GM12878 (cell line): Measurements from ENCODE around the gene S1PR2. TPM values are rescaled to one million over a fixed set of nuclear protein-coding genes. Genes with fewer than 3 reads are reported as not detected.

Source experiments
- microRNA-seq: library from miRNA; unstranded; fragments of <30 nt; microRNA quantifications from one replicate; pipeline ENCODE4, GENCODE V29; 2018
- polyA plus RNA-seq, 11 experiments: library from polyadenylated mRNA; depleted of rRNA in 4 of 11; unstranded in 6 of 11; stranded (reverse) in 5 of 11; fragments of >200 nt; fragmentation: Nextera tagmentation in 4 of 11; fragmentation: Illumina TruSeq in 1 of 11; extraction: Ambion mirVana in 4 of 11; extraction: Trizol in 1 of 11; gene quantifications; 1 replicate in 1 of 11; 2 replicates in 10 of 11; pipeline versions ENCODE4 v1.2.1 to v1.2.3, GENCODE V29; 2011 to 2016; ENCODE audit warnings: inconsistent platforms in 2 of 11, missing spikeins in 2 of 11, low read depth in 1 of 11
- small RNA-seq: library from RNA; depleted of rRNA; stranded (forward); fragments of <200 nt; gene quantifications from one replicate; pipeline ENCODE3, GENCODE V24; 2014
- total RNA-seq, 4 experiments: library from RNA; depleted of rRNA in 3 of 4; stranded (reverse); fragments of >200 nt in 3 of 4; fragmentation: Illumina TruSeq in 1 of 4; extraction: Trizol in 1 of 4; gene quantifications; 2 replicates each; pipeline versions ENCODE4 v1.2.1 to v1.2.3, GENCODE V29; 2013 to 2021

The S1PR2 gene
- total and polyA plus RNA-seq, 10 of the 15 experiments (the other 5 are each of a cell fraction or from before 2014, with no cell fraction given), result 4.9 to 26.8 (median 11.6) TPM

Small RNA genes lying within 50 kb of the gene (microRNA-seq; reads per million reads assigned to microRNA genes)
- 1.1 reads per million for gene MIR4322

Small RNA genes lying within 50 kb of the gene (small RNA-seq; reads per million reads assigned to genes)
- gene MIR4322, result 0.16 reads per million

Other genes with a start within 250 kb of the S1PR2 start
Only the 7 nearest of the 19 such genes appear.
- 87.7 and 114 TPM in 2 replicates for gene DNMT1, start 36.4 kb downstream of the S1PR2 start, total RNA-seq (2014; rRNA removed)
- gene DNMT1, start 36.4 kb downstream of the S1PR2 start, total RNA-seq (2014; rRNA removed; fragmentation: Illumina TruSeq; extraction: Trizol), result 67.2 and 70.0 TPM in 2 replicates
- 221 and 238 TPM in 2 replicates for gene DNMT1, start 36.4 kb downstream of the S1PR2 start, total RNA-seq (2021)
- gene DNMT1, start 36.4 kb downstream of the S1PR2 start, polyA plus RNA-seq (2011; rRNA removed), result 100 and 130 TPM in 2 replicates
- gene DNMT1, start 36.4 kb downstream of the S1PR2 start, polyA plus RNA-seq (2014; fragmentation: Illumina TruSeq; extraction: Trizol), result 132 and 137 TPM in 2 replicates
- gene DNMT1, start 36.4 kb downstream of the S1PR2 start, polyA plus RNA-seq (2014; fragmentation: Nextera tagmentation; extraction: Ambion mirVana), result 100 to 1,000 TPM; 128 to 149 TPM
- 107 and 126 TPM in 2 replicates for gene DNMT1, start 36.4 kb downstream of the S1PR2 start, polyA plus RNA-seq (2014; rRNA removed)
- gene DNMT1, start 36.4 kb downstream of the S1PR2 start, polyA plus RNA-seq (2016; fragmentation: Nextera tagmentation; extraction: Ambion mirVana), result 100 to 1,000 TPM; 280 to 290 TPM
- 196 and 221 TPM in 2 replicates for gene MRPL4, start 20.9 kb upstream of the S1PR2 start, total RNA-seq (2014; rRNA removed)
- gene MRPL4, start 20.9 kb upstream of the S1PR2 start, total RNA-seq (2014; rRNA removed; fragmentation: Illumina TruSeq; extraction: Trizol), result 36.4 and 44.4 TPM in 2 replicates
- gene MRPL4, start 20.9 kb upstream of the S1PR2 start, total RNA-seq (2021), result 162 and 169 TPM in 2 replicates
- gene MRPL4, start 20.9 kb upstream of the S1PR2 start, polyA plus RNA-seq (2011; rRNA removed), result 16.6 and 56.2 TPM in 2 replicates
- gene MRPL4, start 20.9 kb upstream of the S1PR2 start, polyA plus RNA-seq (2014; fragmentation: Illumina TruSeq; extraction: Trizol), result 9.5 and 44.4 TPM in 2 replicates
- 1 to 10 TPM in 1 of 2 experiments, under 1 TPM in 1; 0.79 to 5.8 TPM for gene MRPL4, start 20.9 kb upstream of the S1PR2 start, polyA plus RNA-seq (2014; fragmentation: Nextera tagmentation; extraction: Ambion mirVana)
- gene MRPL4, start 20.9 kb upstream of the S1PR2 start, polyA plus RNA-seq (2014; rRNA removed), result 174 and 217 TPM in 2 replicates
- gene MRPL4, start 20.9 kb upstream of the S1PR2 start, polyA plus RNA-seq (2016; fragmentation: Nextera tagmentation; extraction: Ambion mirVana), result 100 to 1,000 TPM; 183 to 186 TPM
- 72.9 and 77.7 TPM in 2 replicates for gene ICAM1, start 39.8 kb upstream of the S1PR2 start, total RNA-seq (2014; rRNA removed)
- gene ICAM1, start 39.8 kb upstream of the S1PR2 start, total RNA-seq (2014; rRNA removed; fragmentation: Illumina TruSeq; extraction: Trizol), result 49.4 and 52.6 TPM in 2 replicates
- gene ICAM1, start 39.8 kb upstream of the S1PR2 start, total RNA-seq (2021), result 69.7 and 71.0 TPM in 2 replicates
- 46.8 and 115 TPM in 2 replicates for gene ICAM1, start 39.8 kb upstream of the S1PR2 start, polyA plus RNA-seq (2011; rRNA removed)
- 61.9 and 67.8 TPM in 2 replicates for gene ICAM1, start 39.8 kb upstream of the S1PR2 start, polyA plus RNA-seq (2014; fragmentation: Illumina TruSeq; extraction: Trizol)
- 10 to 100 TPM in 1 of 2 experiments, 1 to 10 TPM in 1; 7.6 to 14.8 TPM for gene ICAM1, start 39.8 kb upstream of the S1PR2 start, polyA plus RNA-seq (2014; fragmentation: Nextera tagmentation; extraction: Ambion mirVana)
- gene ICAM1, start 39.8 kb upstream of the S1PR2 start, polyA plus RNA-seq (2014; rRNA removed), result 67.9 and 74.4 TPM in 2 replicates
- 10 to 100 TPM; 35.0 to 41.9 TPM for gene ICAM1, start 39.8 kb upstream of the S1PR2 start, polyA plus RNA-seq (2016; fragmentation: Nextera tagmentation; extraction: Ambion mirVana)
- 2.4 and 3.0 TPM in 2 replicates for gene ICAM4, start 55.6 kb upstream of the S1PR2 start, total RNA-seq (2014; rRNA removed)
- 1.2 and 1.3 TPM in 2 replicates for gene ICAM4, start 55.6 kb upstream of the S1PR2 start, total RNA-seq (2014; rRNA removed; fragmentation: Illumina TruSeq; extraction: Trizol)
- 2.1 and 2.6 TPM in 2 replicates for gene ICAM4, start 55.6 kb upstream of the S1PR2 start, total RNA-seq (2021)
- gene ICAM4, start 55.6 kb upstream of the S1PR2 start, polyA plus RNA-seq (2011; rRNA removed), result 0.20 and 0.31 TPM in 2 replicates
- 0.29 and 0.63 TPM in 2 replicates for gene ICAM4, start 55.6 kb upstream of the S1PR2 start, polyA plus RNA-seq (2014; fragmentation: Illumina TruSeq; extraction: Trizol)
- gene ICAM4, start 55.6 kb upstream of the S1PR2 start, polyA plus RNA-seq (2014; fragmentation: Nextera tagmentation; extraction: Ambion mirVana), result under 1 TPM; 0.69 to 0.72 TPM
- 3.0 and 3.4 TPM in 2 replicates for gene ICAM4, start 55.6 kb upstream of the S1PR2 start, polyA plus RNA-seq (2014; rRNA removed)
- 1 to 10 TPM; 4.1 to 5.1 TPM for gene ICAM4, start 55.6 kb upstream of the S1PR2 start, polyA plus RNA-seq (2016; fragmentation: Nextera tagmentation; extraction: Ambion mirVana)
- gene ICAM5, start 58.6 kb upstream of the S1PR2 start, total RNA-seq (2014; rRNA removed), result 0.76 and 1.3 TPM in 2 replicates
- gene ICAM5, start 58.6 kb upstream of the S1PR2 start, total RNA-seq (2014; rRNA removed; fragmentation: Illumina TruSeq; extraction: Trizol), result 0.36 and 0.55 TPM in 2 replicates
- 3.0 and 4.6 TPM in 2 replicates for gene ICAM5, start 58.6 kb upstream of the S1PR2 start, total RNA-seq (2021)
- gene ICAM5, start 58.6 kb upstream of the S1PR2 start, polyA plus RNA-seq (2011; rRNA removed), result 1.4 and 3.5 TPM in 2 replicates
- gene ICAM5, start 58.6 kb upstream of the S1PR2 start, polyA plus RNA-seq (2014; fragmentation: Illumina TruSeq; extraction: Trizol), result 0.48 TPM in 1 of 2 replicates, not detected in the other
- not detected for gene ICAM5, start 58.6 kb upstream of the S1PR2 start, polyA plus RNA-seq (2014; fragmentation: Nextera tagmentation; extraction: Ambion mirVana)
- 3.2 and 4.6 TPM in 2 replicates for gene ICAM5, start 58.6 kb upstream of the S1PR2 start, polyA plus RNA-seq (2014; rRNA removed)
- gene ICAM5, start 58.6 kb upstream of the S1PR2 start, polyA plus RNA-seq (2016; fragmentation: Nextera tagmentation; extraction: Ambion mirVana), result under 1 TPM; 0.14 to 0.59 TPM
- 1.3 and 1.7 TPM in 2 replicates for gene ZGLP1, start 78.5 kb upstream of the S1PR2 start, total RNA-seq (2014; rRNA removed)
- 0.67 and 0.78 TPM in 2 replicates for gene ZGLP1, start 78.5 kb upstream of the S1PR2 start, total RNA-seq (2014; rRNA removed; fragmentation: Illumina TruSeq; extraction: Trizol)
- 2.5 and 4.1 TPM in 2 replicates for gene ZGLP1, start 78.5 kb upstream of the S1PR2 start, total RNA-seq (2021)
- gene ZGLP1, start 78.5 kb upstream of the S1PR2 start, polyA plus RNA-seq (2011; rRNA removed), result 0.49 and 0.94 TPM in 2 replicates
- gene ZGLP1, start 78.5 kb upstream of the S1PR2 start, polyA plus RNA-seq (2014; fragmentation: Illumina TruSeq; extraction: Trizol), result 0.19 and 0.98 TPM in 2 replicates
- gene ZGLP1, start 78.5 kb upstream of the S1PR2 start, polyA plus RNA-seq (2014; fragmentation: Nextera tagmentation; extraction: Ambion mirVana), result under 1 TPM; 0.29 to 0.48 TPM
- gene ZGLP1, start 78.5 kb upstream of the S1PR2 start, polyA plus RNA-seq (2014; rRNA removed), result 4.6 and 5.6 TPM in 2 replicates
- gene ZGLP1, start 78.5 kb upstream of the S1PR2 start, polyA plus RNA-seq (2016; fragmentation: Nextera tagmentation; extraction: Ambion mirVana), result 1 to 10 TPM; 1.8 to 2.0 TPM
- gene FDX2, start 84.7 kb upstream of the S1PR2 start, total RNA-seq (2014; rRNA removed), result 19.5 and 29.0 TPM in 2 replicates
- gene FDX2, start 84.7 kb upstream of the S1PR2 start, total RNA-seq (2014; rRNA removed; fragmentation: Illumina TruSeq; extraction: Trizol), result 15.0 and 16.2 TPM in 2 replicates
- gene FDX2, start 84.7 kb upstream of the S1PR2 start, total RNA-seq (2021), result 22.4 and 24.6 TPM in 2 replicates
- 5.0 and 12.4 TPM in 2 replicates for gene FDX2, start 84.7 kb upstream of the S1PR2 start, polyA plus RNA-seq (2011; rRNA removed)
- gene FDX2, start 84.7 kb upstream of the S1PR2 start, polyA plus RNA-seq (2014; fragmentation: Illumina TruSeq; extraction: Trizol), result 5.9 and 24.9 TPM in 2 replicates
- gene FDX2, start 84.7 kb upstream of the S1PR2 start, polyA plus RNA-seq (2014; fragmentation: Nextera tagmentation; extraction: Ambion mirVana), result 1 to 10 TPM; 1.4 to 4.1 TPM
- 31.7 TPM in 2 replicates for gene FDX2, start 84.7 kb upstream of the S1PR2 start, polyA plus RNA-seq (2014; rRNA removed)
- 10 to 100 TPM; 34.4 to 50.4 TPM for gene FDX2, start 84.7 kb upstream of the S1PR2 start, polyA plus RNA-seq (2016; fragmentation: Nextera tagmentation; extraction: Ambion mirVana)